Fibroblast of mammary gland (primary cell): Measurements from ENCODE around the gene C19orf38.
A peak's percentile ranks its signal among the peaks of the same experiment; 100 is the strongest.
"Not testable (repeated sequence)": the region's sequence is repeated elsewhere in the genome, so short reads cannot be mapped to it uniquely, and the experiment has no call there.

Source experiments
- DNase-seq: peaks from one replicate; pipeline ENCODE4 v3.0.0-alpha.2; 2010; ENCODE audit warnings: low read depth
- H3K4me3 ChIP-seq: 2 replicates; pipeline ENCODE4 v1.5.1; 2011; ENCODE audit warnings: low read depth, mild to moderate bottlenecking, low read length, moderate library complexity; ENCODE audit not compliant: control insufficient read depth
- TF ChIP-seq, protein P1 (sequence below): conservative IDR thresholded peaks from 2 replicates; pipeline ENCODE4 v1.5.1; 2011; ENCODE audit warnings: low read depth, low read length, inconsistent platforms; ENCODE audit not compliant: control insufficient read depth, insufficient read depth

C19orf38 gene

DNA sequence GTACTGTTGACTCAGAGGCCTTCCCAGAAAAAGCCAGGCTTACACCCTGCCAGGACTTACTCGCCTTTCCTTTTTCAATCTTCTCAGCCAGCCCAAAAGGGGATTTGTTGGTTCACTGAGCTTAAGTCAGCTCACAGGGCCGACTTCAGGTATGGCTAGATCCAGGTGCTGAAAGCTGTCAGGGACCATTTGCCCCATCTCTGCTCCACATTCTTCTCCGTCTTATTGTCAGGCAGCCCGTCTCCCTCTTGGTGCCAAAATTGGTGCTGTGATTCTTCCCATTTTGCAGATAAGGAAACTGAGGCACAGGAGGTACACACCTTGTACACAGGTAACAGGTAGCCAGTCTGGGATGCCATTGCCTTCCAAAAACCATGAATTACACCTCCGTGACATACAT lies 2.4 kb downstream of the C19orf38 start:
- TF ChIP-seq, protein P1, sequence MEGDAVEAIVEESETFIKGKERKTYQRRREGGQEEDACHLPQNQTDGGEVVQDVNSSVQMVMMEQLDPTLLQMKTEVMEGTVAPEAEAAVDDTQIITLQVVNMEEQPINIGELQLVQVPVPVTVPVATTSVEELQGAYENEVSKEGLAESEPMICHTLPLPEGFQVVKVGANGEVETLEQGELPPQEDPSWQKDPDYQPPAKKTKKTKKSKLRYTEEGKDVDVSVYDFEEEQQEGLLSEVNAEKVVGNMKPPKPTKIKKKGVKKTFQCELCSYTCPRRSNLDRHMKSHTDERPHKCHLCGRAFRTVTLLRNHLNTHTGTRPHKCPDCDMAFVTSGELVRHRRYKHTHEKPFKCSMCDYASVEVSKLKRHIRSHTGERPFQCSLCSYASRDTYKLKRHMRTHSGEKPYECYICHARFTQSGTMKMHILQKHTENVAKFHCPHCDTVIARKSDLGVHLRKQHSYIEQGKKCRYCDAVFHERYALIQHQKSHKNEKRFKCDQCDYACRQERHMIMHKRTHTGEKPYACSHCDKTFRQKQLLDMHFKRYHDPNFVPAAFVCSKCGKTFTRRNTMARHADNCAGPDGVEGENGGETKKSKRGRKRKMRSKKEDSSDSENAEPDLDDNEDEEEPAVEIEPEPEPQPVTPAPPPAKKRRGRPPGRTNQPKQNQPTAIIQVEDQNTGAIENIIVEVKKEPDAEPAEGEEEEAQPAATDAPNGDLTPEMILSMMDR: no peak
- no peak overlapping the region for H3K4me3 ChIP-seq
- DNase-seq: no peak

DNA sequence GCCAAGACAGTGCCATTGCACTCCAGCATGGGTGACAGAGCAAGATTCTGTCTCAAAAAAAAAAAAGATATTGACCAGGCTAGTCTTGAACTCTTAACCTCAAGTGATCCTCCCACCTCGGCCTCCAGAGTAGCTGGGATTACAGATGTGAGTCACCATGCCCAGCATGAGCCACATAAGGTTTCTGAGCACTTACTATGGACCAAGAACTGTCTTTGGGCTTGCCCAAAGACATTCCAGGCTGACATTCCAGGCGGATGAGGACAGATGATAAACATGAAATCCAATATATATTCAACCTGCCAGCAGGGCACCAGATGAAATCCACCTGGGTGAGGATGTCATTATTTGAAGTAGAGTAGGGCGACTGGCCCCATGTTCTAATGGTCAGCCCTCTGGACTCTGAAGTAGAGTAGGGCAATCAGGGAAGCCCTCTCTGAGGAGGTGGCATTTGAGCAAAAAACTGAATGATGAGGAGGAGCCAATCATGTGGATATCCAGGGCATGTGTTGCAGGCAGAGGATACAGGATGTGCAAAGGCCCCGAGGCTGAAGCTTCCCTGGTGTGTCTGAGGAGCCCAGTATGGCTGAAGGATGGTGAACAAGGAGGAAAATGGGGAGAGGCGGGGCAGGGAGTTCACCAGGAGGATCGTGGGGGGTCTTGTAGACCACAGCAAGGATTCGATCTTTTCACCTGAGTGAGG lies 4.0 kb downstream of the C19orf38 start:
- DNase-seq: peak; percentile 49
- H3K4me3 ChIP-seq: no peak overlapping the region
- TF ChIP-seq, protein P1: no peak

DNA sequence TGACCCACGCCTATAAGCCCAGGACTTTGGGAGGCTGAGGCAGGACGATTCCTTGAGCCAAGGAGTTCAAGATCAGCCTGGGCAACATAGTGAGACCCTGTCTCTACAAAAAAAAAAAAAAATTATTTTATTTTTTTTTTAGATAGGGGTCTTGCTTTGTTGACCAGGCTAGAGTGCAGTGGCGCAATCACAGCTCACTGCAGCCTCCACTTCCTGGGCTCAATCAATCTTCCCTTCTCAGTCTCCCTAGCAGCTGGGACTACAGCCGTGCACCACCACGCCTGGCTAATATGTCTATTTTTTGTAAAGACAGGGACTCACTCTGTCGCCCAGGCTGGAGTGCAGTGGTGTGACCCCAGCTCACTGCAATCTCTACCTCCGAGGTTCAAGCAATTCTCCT lies 4.7 kb downstream of the C19orf38 start:
- TF ChIP-seq, protein P1: no peak
- DNase-seq: no peak
- H3K4me3 ChIP-seq: no peak overlapping the region

DNA sequence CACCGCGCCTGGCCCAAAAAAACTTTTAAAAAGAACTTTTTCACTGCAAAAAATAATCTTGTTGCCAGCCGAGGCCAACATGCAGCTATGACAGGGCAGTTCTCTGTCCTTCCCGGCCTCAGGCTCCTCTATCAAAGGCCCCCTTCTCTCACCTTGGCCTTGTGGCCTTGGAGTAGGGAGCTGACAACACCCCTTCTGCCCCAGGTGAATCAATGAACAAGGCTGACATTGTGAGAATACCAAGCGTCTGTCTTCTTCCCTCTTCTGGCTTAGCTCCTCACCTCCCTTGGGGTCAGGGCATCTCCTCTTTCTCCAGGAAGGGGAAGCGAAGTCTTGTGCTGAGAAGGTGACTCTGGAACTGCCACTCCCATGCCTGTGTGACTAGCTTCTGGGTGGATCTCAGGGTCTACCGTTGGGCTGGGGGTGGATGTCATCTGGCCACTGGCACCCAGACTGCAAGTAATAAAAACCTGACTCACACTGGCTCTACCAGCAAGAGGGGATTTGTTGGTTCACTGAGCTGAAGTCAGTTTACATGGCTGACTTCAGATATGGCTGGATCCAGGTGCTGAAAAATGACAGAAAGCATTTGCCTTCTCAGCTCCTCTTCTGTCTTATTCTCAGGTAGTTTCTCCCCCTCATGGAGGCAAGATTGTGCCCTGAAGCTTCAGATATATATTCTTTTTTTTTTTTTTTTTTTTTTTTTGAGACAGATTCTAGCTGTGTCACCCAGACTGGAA lies 6.3 kb downstream of the C19orf38 start:
- DNase-seq: no peak
- TF ChIP-seq, protein P1: no peak
- no peak overlapping the region for H3K4me3 ChIP-seq

DNA sequence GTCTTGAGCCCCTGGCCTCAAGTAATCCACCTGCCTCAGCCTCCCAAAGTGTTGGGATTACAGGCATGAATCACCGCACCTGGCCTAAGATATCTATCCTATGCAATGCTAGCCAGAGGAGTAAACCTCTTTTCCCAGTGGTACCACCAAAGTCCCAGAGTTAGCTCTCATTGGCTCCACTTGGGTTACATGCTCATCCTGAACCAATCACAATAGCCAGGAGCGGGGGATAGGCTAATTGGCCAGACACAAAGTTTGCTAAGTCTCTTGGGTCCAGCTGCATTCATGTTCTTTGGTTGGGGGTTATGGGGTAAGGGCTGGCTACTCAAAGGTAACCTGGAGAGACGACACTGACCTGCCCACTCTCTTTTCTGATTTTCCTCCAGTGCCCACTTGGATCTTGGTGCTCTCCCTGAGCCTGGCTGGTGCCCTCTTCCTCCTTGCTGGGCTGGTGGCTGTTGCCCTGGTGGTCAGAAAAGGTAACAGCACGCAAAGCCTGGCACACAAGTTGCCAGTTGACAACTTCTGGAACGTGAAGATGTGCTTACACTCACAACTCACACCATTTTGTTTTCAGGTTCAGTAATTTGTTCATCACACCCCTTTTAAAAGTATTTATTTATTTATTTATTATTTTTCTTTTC lies 7.8 kb downstream of the C19orf38 start:
- H3K4me3 ChIP-seq: no peak overlapping the region
- TF ChIP-seq, protein P1: peak; percentile 49
- DNase-seq: no peak

DNA sequence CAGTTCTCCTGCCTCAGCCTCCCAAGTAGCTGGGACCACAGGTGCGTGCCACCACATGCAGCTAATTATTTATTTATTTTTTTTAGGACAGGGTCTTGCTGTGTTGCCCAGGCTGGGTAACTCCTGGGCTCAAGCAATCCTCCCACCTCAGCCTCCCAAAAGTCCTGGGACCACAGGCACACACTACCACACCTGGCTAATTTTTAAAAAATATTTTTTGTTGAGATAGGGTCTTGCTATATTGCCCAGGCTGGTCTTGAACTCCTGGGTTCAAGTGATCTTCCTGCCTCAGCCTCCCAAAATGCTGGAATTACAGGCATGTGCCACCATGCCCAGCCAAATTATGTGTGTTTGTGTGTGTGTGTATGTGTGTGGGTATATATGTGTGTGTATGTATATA lies 8.7 kb downstream of the C19orf38 start:
- DNase-seq, H3K4me3 ChIP-seq: not testable (repeated sequence)
